ENCODE measurements around the gene PLCL1.

GRCh38 chr2:197800091-197800490, 4.3 kb upstream of the PLCL1 start:
- TF ChIP-seq EZH2 (IDR thresholded peaks at IDR 0.05; ENCODE audit: insufficient read depth, poor library complexity, severe bottlenecking) (no peak), EZH2phosphoT487 (IDR thresholded peaks at IDR 0.05; ENCODE audit: insufficient read depth, low read depth) (no peak)

All from GM23248 (cell line).